WTC11 (cell line): ENCODE data around the gene SALL3.

ENCODE experiments used
- CTCF ChIP-seq: fragments of 200-600 bp; IDR thresholded peaks from 2 replicates; pipeline ENCODE4 v1.8.0; 2022; ENCODE audit warnings: antibody characterized with exemption
- FOXP4 ChIP-seq: sonication (generic); formaldehyde crosslinking; IDR thresholded peaks from 2 replicates; pipeline ENCODE4 v1.8.0; 2022; ENCODE audit warnings: mild to moderate bottlenecking, missing genetic modification reagents
- HMGA2 ChIP-seq: fragments of 250-450 bp; sonication (Bioruptor Pico); IDR thresholded peaks from 2 replicates; pipeline ENCODE4 v1.4.0; 2021; ENCODE audit warnings: mild to moderate bottlenecking, moderate library complexity
- MXD4 ChIP-seq: fragments of 250-450 bp; sonication (Bioruptor Pico); IDR thresholded peaks from 2 replicates; pipeline ENCODE4 v1.8.0; 2021; ENCODE audit warnings: mild to moderate bottlenecking, moderate library complexity, borderline replicate concordance
- PRRX2 ChIP-seq: fragments of 250-450 bp; sonication (Bioruptor Pico); IDR thresholded peaks from 2 replicates; pipeline ENCODE4 v1.8.0; 2021; ENCODE audit warnings: mild to moderate bottlenecking
- SP1 ChIP-seq: sonication (generic); formaldehyde crosslinking; conservative IDR thresholded peaks from 2 replicates; pipeline ENCODE4 v1.8.1; 2022; ENCODE audit warnings: missing genetic modification reagents
- ZMAT4 ChIP-seq: fragments of 250-450 bp; sonication (Bioruptor Pico); IDR thresholded peaks from 2 replicates; pipeline ENCODE4 v1.9.0; 2021; ENCODE audit warnings: mild to moderate bottlenecking
- ZNF281 ChIP-seq: sonication (generic); formaldehyde crosslinking; IDR thresholded peaks from 2 replicates; pipeline ENCODE4 v1.8.0; 2023; ENCODE audit warnings: mild to moderate bottlenecking, missing genetic modification reagents

GRCh38 chr18:78994531-78994930 lies 14.9 kb downstream of the SALL3 start:
- no peak for TF ChIP-seq CTCF
- no peak for TF ChIP-seq PRRX2 (CRISPR knock-in tag)
- no peak for TF ChIP-seq ZNF281 (CRISPR knock-in tag)
- no peak for TF ChIP-seq ZMAT4 (CRISPR knock-in tag)
- TF ChIP-seq HMGA2 (CRISPR knock-in tag), result no peak
- no peak for TF ChIP-seq SP1 (CRISPR knock-in tag)
- TF ChIP-seq FOXP4 (CRISPR knock-in tag), result no peak
- TF ChIP-seq MXD4, result no peak
